Measurements from ENCODE around the gene OBSCN. TPM values are rescaled to one million over a fixed set of nuclear protein-coding genes. Genes with fewer than 3 reads are reported as not detected.

OBSCN gene
- total RNA-seq, 2 experiments from 2014 or later = 80.8 to 82.2 TPM

- no peak for ATAC-seq (ENCODE audit: poor library complexity)
- H3K4me1 Mint-ChIP-seq (ENCODE audit: low read depth) = no peaks in the 10 kb centered on the region
- Histone ChIP-seq H3K27me3 (ENCODE audit: control insufficient read depth in 1 of 2, insufficient read depth in 2 of 2, low read length in 2 of 2) (no peaks in the 10 kb centered on the region), H3K9me3 (ENCODE audit: control insufficient read depth in 1 of 2, insufficient read depth in 1 of 2, low read length in 2 of 2) (peaks cover 6 to 38% of the 10 kb centered on the region in 2 experiments), H3K4me3 (ENCODE audit: low read length) (no peak overlapping the region), H3K36me3 (ENCODE audit: insufficient read depth, low read length) (peaks cover 4% of the 10 kb centered on the region), H3K27ac (ENCODE audit: low read depth in 1 of 2, low read length in 2 of 2) (no peak overlapping the region), H3K4me1 (ENCODE audit: insufficient read depth, low read length) (no peaks in the 10 kb centered on the region)
- ChIA-PET POLR2A (no interaction called here), CTCF (no interaction called here)
- TF ChIP-seq CTCF (IDR thresholded peaks at IDR 0.05) = no peak
- H3K36me3 Mint-ChIP-seq (ENCODE audit: low read depth) = peaks cover 32% of the 10 kb centered on the region
- DNase-seq = peak in 1 of 14 experiments; percentile 20
- H3K27me3 Mint-ChIP-seq = no peaks in the 10 kb centered on the region
- intact Hi-C loops (cut with DNase I, micrococcal nuclease) = no loop called here
- no peak overlapping the region for H3K4me3 Mint-ChIP-seq
- no peaks in the 10 kb centered on the region for H3K9me3 Mint-ChIP-seq
- H3K27ac Mint-ChIP-seq = no peak overlapping the region
Observed at GRCh38 chr1:228313536-228314277, 105.9 kb downstream of the OBSCN start.

- Histone ChIP-seq H3K9me3 (ENCODE audit: control insufficient read depth in 1 of 2, insufficient read depth in 1 of 2, low read length in 2 of 2) (peaks cover 6 to 43% of the 10 kb centered on the region in 2 experiments), H3K36me3 (ENCODE audit: insufficient read depth, low read length) (peaks cover 5% of the 10 kb centered on the region), H3K4me3 (ENCODE audit: low read length) (no peak overlapping the region), H3K27ac (ENCODE audit: low read depth in 1 of 2, low read length in 2 of 2) (no peak overlapping the region), H3K27me3 (ENCODE audit: control insufficient read depth in 1 of 2, insufficient read depth in 2 of 2, low read length in 2 of 2) (no peaks in the 10 kb centered on the region), H3K4me1 (ENCODE audit: insufficient read depth, low read length) (no peaks in the 10 kb centered on the region)
- ChIA-PET POLR2A (no interaction called here), CTCF (no interaction called here)
- no peak for DNase-seq
- Mint-ChIP-seq H3K27ac (no peak overlapping the region), H3K4me3 (no peak overlapping the region), H3K36me3 (ENCODE audit: low read depth) (peaks cover 31% of the 10 kb centered on the region), H3K4me1 (ENCODE audit: low read depth) (no peaks in the 10 kb centered on the region), H3K9me3 (no peaks in the 10 kb centered on the region), H3K27me3 (no peaks in the 10 kb centered on the region)
- intact Hi-C loops (cut with DNase I, micrococcal nuclease) = no loop called here
- TF ChIP-seq CTCF (IDR thresholded peaks at IDR 0.05) = no peak
- no peak for ATAC-seq (ENCODE audit: poor library complexity)
Observed at GRCh38 chr1:228314315-228314657, 106.4 kb downstream of the OBSCN start.

GRCh38 chr1:228314658-228315483, 107.0 kb downstream of the OBSCN start:
- CTCF ChIA-PET = no interaction called here
- intact Hi-C loops (cut with DNase I, micrococcal nuclease) = no loop called here
- H3K36me3 ChIP-seq (ENCODE audit: insufficient read depth, low read length) = peaks cover 11% of the 10 kb centered on the region
- ATAC-seq (ENCODE audit: poor library complexity) (no peak), DNase-seq (peak in 1 of 14 experiments; percentile 27)
- POLR2A ChIA-PET = no interaction called here
- Mint-ChIP-seq H3K9me3 (no peaks in the 10 kb centered on the region), H3K36me3 (ENCODE audit: low read depth) (peaks cover 31% of the 10 kb centered on the region), H3K27me3 (no peaks in the 10 kb centered on the region), H3K27ac (no peak overlapping the region), H3K4me1 (ENCODE audit: low read depth) (no peaks in the 10 kb centered on the region), H3K4me3 (no peak overlapping the region)
- no peak for TF ChIP-seq CTCF (IDR thresholded peaks at IDR 0.05)
- peaks cover 6 to 43% of the 10 kb centered on the region in 2 experiments for H3K9me3 ChIP-seq (ENCODE audit: control insufficient read depth in 1 of 2, insufficient read depth in 1 of 2, low read length in 2 of 2)
- no peaks in the 10 kb centered on the region for H3K27me3 ChIP-seq (ENCODE audit: control insufficient read depth in 1 of 2, insufficient read depth in 2 of 2, low read length in 2 of 2)
- no peaks in the 10 kb centered on the region for H3K4me1 ChIP-seq (ENCODE audit: insufficient read depth, low read length)
- H3K4me3 ChIP-seq (ENCODE audit: low read length) = no peak overlapping the region
- H3K27ac ChIP-seq (ENCODE audit: low read depth in 1 of 2, low read length in 2 of 2) = no peak overlapping the region
